HG02571 (cell line): ENCODE data around the gene AGBL4.

Source experiments
- ATAC-seq: cut with Tn5 transposase; IDR thresholded peaks from one replicate; pipeline ENCODE4 v1.9.1; 2021; ENCODE audit warnings: mild to moderate bottlenecking, moderate library complexity; ENCODE audit not compliant: unreplicated experiment

Gene AGBL4

GRCh38 chr1:49197081-49197480 lies 826.7 kb downstream of the AGBL4 start:
- no peak for ATAC-seq

GRCh38 chr1:49190138-49190537 lies 833.6 kb downstream of the AGBL4 start:
- no peak for ATAC-seq

- ATAC-seq: no peak
These were observed 836.7 kb downstream of the AGBL4 start for GRCh38 chr1:49187056-49187455.

- no peak for ATAC-seq
These were observed 838.2 kb downstream of the AGBL4 start for GRCh38 chr1:49185450-49185980.

- ATAC-seq: no peak
These were observed 840.3 kb downstream of the AGBL4 start for GRCh38 chr1:49183489-49183888.

GRCh38 chr1:49181033-49181432 lies 842.7 kb downstream of the AGBL4 start:
- ATAC-seq: no peak

- no peak for ATAC-seq
These were observed 851.7 kb downstream of the AGBL4 start for GRCh38 chr1:49171941-49172593.

- no peak for ATAC-seq
These were observed 857.7 kb downstream of the AGBL4 start for GRCh38 chr1:49166031-49166430.

- ATAC-seq: no peak
These were observed 860.7 kb downstream of the AGBL4 start for GRCh38 chr1:49163031-49163430.

GRCh38 chr1:49160677-49161076 lies 863.1 kb downstream of the AGBL4 start:
- no peak for ATAC-seq

- no peak for ATAC-seq
These were observed 887.0 kb downstream of the AGBL4 start for GRCh38 chr1:49136738-49137251.

GRCh38 chr1:49125746-49126145 lies 898.0 kb downstream of the AGBL4 start:
- ATAC-seq: no peak

- ATAC-seq: no peak
These were observed 911.8 kb downstream of the AGBL4 start for GRCh38 chr1:49111931-49112330.

GRCh38 chr1:49106445-49106844 lies 917.3 kb downstream of the AGBL4 start:
- no peak for ATAC-seq

GRCh38 chr1:49104575-49104974 lies 919.2 kb downstream of the AGBL4 start:
- no peak for ATAC-seq

- ATAC-seq: no peak
These were observed 921.0 kb downstream of the AGBL4 start for GRCh38 chr1:49102752-49103151.

GRCh38 chr1:49098866-49099265 lies 924.9 kb downstream of the AGBL4 start:
- ATAC-seq: no peak

GRCh38 chr1:49086327-49086726 lies 937.4 kb downstream of the AGBL4 start:
- no peak for ATAC-seq

- no peak for ATAC-seq
These were observed 938.7 kb downstream of the AGBL4 start for GRCh38 chr1:49085079-49085478.

GRCh38 chr1:49060766-49061165 lies 963.0 kb downstream of the AGBL4 start:
- no peak for ATAC-seq

- ATAC-seq: no peak
These were observed 964.7 kb downstream of the AGBL4 start for GRCh38 chr1:49059087-49059486.

GRCh38 chr1:49052102-49052501 lies 971.7 kb downstream of the AGBL4 start:
- ATAC-seq: no peak

- no peak for ATAC-seq
These were observed 972.1 kb downstream of the AGBL4 start for GRCh38 chr1:49051647-49052046.
